ENCODE results near the gene GALNT14. TPM values are rescaled to one million over a fixed set of nuclear protein-coding genes. Genes with fewer than 3 reads are reported as not detected.

The GALNT14 gene
- total and polyA plus RNA-seq, 2 of the 8 experiments (the other 6 are each of a cell fraction or from before 2014, with no cell fraction given), result 13.0 to 13.7 TPM

DNA sequence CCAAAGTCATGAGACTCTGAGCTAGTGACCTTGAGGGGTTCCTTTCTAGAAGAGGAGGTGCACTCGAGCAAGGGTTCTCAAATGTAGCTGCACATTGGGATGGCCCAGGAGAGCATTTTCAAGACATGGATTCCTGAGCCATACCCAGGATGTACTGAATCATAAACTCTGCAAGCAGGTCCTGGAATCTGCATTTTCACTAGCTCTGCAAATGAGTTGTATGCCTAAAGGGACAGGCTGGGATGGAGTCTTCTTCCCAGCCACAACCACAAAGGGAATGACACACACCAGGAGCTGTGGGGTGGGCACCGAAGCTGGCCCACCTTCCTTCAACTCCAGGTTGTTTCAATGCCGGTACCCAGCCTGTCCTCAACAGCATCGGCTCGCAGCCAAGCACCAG, 90.6 kb downstream of the GALNT14 start (continued):
- TF ChIP-seq, protein P1, sequence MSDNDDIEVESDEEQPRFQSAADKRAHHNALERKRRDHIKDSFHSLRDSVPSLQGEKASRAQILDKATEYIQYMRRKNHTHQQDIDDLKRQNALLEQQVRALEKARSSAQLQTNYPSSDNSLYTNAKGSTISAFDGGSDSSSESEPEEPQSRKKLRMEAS (IDR thresholded peaks at IDR 0.05), result no peak
- TF ChIP-seq SUZ12 (IDR thresholded peaks at IDR 0.05; ENCODE audit: low read length), result no peak

Measured in H1 (cell line).